Activated CD4-positive, CD25-positive, alpha-beta regulatory T cell treated with anti-CD3 and anti-CD28 coated beads, Interleukin-2, amount 50 U/mL, for 24 hours (primary cell): ENCODE measurements around the gene NCAM1.

ENCODE experiments used
- ATAC-seq, 2 donors: fragments of 150-1000 bp; cut with Tn5 transposase; one replicate each; pipeline ENCODE4 v1.10.0; 2021; ENCODE audit warnings: mild to moderate bottlenecking in 1 of 2, moderate library complexity in 1 of 2

The NCAM1 gene

GRCh38 chr11:113213549-113213948 is 252.3 kb downstream of the NCAM1 start:
- no peak for ATAC-seq

- ATAC-seq: no peak
These were observed 261.0 kb downstream of the NCAM1 start for GRCh38 chr11:113222241-113222640.

- no peak for ATAC-seq
These were observed 273.7 kb downstream of the NCAM1 start for GRCh38 chr11:113234888-113235287.

- no peak for ATAC-seq
These were observed 276.0 kb downstream of the NCAM1 start for GRCh38 chr11:113237261-113237660.

GRCh38 chr11:113238721-113239120 is 277.5 kb downstream of the NCAM1 start:
- ATAC-seq: no peak

GRCh38 chr11:113240389-113240788 is 279.2 kb downstream of the NCAM1 start:
- ATAC-seq: no peak

- ATAC-seq: no peak
These were observed 279.8 kb downstream of the NCAM1 start for GRCh38 chr11:113240790-113241635.

- no peak for ATAC-seq
These were observed 280.4 kb downstream of the NCAM1 start for GRCh38 chr11:113241636-113242054.

- no peak for ATAC-seq
These were observed 280.8 kb downstream of the NCAM1 start for GRCh38 chr11:113242060-113242459.

- ATAC-seq: peak; percentile 70 to 85
These were observed 281.7 kb downstream of the NCAM1 start for GRCh38 chr11:113242767-113243397.

- ATAC-seq: no peak
These were observed 282.5 kb downstream of the NCAM1 start for GRCh38 chr11:113243696-113244095.

GRCh38 chr11:113245216-113245615 is 284.0 kb downstream of the NCAM1 start:
- ATAC-seq: no peak

GRCh38 chr11:113247221-113247620 is 286.0 kb downstream of the NCAM1 start:
- no peak for ATAC-seq

GRCh38 chr11:113247966-113248365 is 286.7 kb downstream of the NCAM1 start:
- ATAC-seq: no peak

- peak; percentile 8 to 40 for ATAC-seq
These were observed 287.7 kb downstream of the NCAM1 start for GRCh38 chr11:113248702-113249490.

- peak in 1 of 2 donors; percentile 6 for ATAC-seq
These were observed 288.2 kb downstream of the NCAM1 start for GRCh38 chr11:113249491-113249763.

- ATAC-seq: no peak
These were observed 288.6 kb downstream of the NCAM1 start for GRCh38 chr11:113249786-113250185.

- peak; percentile 64 to 69 for ATAC-seq
These were observed 290.1 kb downstream of the NCAM1 start for GRCh38 chr11:113251281-113251680.

GRCh38 chr11:113253406-113253805 is 292.2 kb downstream of the NCAM1 start:
- no peak for ATAC-seq

- no peak for ATAC-seq
These were observed 293.9 kb downstream of the NCAM1 start for GRCh38 chr11:113255096-113255495.

- no peak for ATAC-seq
These were observed 294.5 kb downstream of the NCAM1 start for GRCh38 chr11:113255741-113256140.

GRCh38 chr11:113256431-113257202 is 295.4 kb downstream of the NCAM1 start:
- ATAC-seq: no peak

- no peak for ATAC-seq
These were observed 298.8 kb downstream of the NCAM1 start for GRCh38 chr11:113260096-113260425.
